M059J (cell line): ENCODE results near the gene FMNL2. TPM values are rescaled to one million over a fixed set of nuclear protein-coding genes. Genes with fewer than 3 reads are reported as not detected.
A peak's percentile ranks its signal among the peaks of the same experiment; 100 is the strongest.

Experiments
- DNase-seq: peaks from one replicate; pipeline ENCODE4 v3.0.0-alpha.2; 2012; ENCODE audit warnings: low read depth
- total RNA-seq: library from RNA; depleted of rRNA; stranded (reverse); fragments of >200 nt; shearing (Covaris generic); gene quantifications from 2 replicates; pipeline ENCODE4 v1.2.3, GENCODE V29; 2014

FMNL2 gene
- total RNA-seq, 1 experiment from 2014 or later, result 13.2 TPM

DNA sequence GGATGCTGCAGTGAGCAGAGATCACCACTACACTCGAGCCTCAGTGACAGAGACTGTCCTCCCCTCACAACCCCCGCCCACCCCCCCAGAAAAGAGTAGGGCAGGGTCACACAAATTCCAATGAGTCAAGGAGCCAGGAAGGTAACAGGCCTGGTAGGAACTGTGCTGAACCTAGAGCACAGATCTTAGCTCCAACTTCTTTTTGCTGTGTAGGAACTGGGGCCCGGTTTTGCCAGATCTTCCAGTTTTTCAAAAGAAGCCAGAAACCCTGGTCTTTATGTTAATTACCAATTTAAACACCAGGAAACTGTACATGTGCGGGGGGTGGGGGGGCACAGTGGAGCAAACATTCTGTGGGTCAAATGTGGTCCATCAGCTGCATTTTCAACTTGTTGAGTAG, 311.3 kb downstream of the FMNL2 start:
- no peak for DNase-seq

DNA sequence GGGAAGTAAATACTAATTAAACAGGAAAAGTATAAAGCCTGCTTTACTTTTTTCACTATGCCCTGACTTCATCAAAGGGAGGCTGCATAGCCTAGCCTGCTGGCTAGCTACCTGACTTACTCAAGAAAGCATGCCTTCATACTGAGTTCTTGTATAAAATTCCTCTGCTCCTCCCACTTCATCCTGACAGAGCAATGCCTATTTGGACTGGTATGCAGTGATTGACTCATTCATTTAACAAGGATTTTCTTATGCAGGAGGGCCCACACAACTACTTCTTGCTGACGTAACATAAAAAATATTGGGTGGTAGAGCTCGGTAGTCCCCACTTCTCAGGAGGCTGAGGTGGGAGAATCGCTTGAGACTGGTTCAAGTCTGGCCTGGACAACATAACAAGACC, 311.8 kb downstream of the FMNL2 start:
- peak; percentile 88 for DNase-seq

DNA sequence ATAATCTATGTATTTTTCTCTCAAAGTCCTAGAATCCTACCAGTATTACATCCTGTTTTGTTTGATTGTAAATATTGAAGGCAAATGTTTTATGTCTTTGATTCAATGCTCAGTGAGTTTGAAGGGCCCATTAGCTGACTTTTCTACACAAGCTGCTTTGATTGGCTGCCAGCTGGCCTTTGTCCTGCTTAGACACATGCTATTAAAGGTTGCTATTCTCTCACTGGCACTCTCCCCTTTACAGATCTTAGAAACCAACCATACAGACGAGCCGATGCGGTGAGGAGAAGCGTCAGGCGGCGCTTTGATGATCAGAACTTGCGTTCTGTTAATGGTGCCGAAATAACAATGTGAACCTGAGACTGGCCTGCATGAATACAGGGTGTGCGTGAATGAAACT, 312.6 kb downstream of the FMNL2 start:
- peak; percentile 29 for DNase-seq

DNA sequence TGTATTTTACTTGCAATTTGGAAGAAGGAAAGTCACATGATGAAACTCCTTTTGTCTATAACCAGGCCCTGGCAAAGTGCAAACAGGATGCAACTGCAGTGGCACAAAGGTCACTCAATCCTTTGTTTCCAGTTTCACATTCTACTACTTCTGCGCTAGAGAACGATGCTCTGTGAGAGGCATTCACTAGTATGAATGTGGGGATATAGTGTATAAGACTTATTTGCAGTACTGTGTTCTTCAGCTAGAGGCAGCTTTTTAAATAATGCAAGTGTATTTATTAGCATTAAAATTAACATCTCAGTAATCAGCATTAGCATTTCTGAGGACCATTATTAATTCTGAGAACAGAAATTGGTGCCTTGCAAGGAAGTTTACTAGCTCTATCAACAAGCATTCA, 313.4 kb downstream of the FMNL2 start:
- DNase-seq, result peak; percentile 12

DNA sequence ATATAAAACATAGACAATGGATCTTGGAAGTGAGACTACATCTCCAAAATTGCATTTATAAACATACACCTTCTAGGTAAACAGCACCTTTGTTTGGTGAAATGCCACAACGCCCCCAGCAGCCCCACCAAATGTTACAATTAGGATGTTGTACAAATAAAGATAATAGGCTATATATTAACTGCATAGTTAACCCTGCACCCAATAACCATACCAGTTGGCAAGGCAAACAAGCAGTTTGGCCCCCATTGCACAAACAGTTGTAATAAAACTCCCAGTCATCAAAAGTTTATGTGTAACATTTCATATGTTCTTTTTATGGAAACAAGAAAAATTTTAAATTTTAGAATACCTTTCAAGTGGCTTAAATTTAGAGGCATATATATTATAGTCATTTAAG, 315.0 kb downstream of the FMNL2 start:
- no peak for DNase-seq

DNA sequence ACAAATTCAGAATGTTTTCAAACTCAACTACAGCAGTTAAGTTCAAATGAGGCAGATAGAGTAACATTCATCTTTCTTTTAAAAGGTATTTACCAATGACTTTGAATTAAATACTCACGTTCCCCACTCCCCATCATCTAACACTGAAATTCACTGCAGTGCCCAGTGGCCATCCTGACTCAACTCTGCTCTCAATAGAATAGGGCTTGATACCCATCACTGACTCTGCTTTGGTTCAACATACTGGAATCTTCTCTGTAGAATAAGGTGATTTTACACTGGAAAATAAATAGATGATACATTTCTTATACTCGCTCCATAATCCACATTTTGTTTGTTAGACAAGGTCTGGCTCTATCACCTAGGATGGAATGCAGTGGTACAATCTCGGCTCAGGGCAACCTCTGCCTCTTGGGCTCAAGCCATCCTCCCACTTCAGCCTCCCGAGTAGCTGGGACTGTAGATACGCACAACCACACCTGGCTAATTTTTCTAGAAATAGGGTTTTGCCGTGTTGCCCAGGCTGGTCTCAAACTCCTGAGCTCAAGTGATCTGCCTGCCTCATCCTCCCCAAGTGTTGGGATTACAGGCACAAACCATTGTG, 315.9 kb downstream of the FMNL2 start:
- DNase-seq, result no peak

DNA sequence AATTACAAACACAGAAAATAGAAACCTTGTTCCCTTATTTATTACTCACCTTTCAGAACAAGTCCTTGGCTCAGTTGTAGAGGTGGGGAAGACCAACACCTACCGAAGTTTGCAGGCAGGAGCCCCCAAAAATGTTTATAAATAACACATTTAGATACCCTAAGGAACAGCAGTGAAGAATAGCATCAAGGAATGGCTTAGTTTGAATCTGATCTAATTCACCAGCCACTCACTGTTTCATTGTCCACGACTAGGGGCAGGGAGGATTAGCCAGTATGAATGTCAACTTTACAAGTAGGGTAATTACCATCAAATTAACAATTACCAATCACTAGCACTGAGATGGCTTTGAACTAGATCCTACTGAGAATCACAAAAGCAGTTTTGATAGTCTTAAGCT, 316.9 kb downstream of the FMNL2 start:
- DNase-seq, result no peak

DNA sequence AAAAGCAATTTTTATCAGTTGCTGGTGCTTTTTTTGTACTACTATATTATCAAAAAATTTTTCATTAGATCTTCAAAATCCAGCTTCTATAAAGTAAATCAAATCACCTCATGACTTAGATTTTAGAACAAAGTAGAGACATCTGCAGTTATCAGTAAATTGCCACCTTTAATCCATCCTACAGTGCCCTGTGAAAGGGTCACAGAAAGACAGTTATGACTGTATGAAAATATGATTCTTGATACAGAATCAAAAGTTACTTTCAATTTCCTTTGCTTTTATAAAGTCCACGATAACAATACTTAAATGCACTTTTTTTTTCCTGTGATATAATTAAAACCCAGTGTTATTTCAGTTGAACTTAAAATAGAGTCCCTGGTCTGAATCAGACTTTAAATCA, 320.9 kb downstream of the FMNL2 start:
- DNase-seq, result no peak

DNA sequence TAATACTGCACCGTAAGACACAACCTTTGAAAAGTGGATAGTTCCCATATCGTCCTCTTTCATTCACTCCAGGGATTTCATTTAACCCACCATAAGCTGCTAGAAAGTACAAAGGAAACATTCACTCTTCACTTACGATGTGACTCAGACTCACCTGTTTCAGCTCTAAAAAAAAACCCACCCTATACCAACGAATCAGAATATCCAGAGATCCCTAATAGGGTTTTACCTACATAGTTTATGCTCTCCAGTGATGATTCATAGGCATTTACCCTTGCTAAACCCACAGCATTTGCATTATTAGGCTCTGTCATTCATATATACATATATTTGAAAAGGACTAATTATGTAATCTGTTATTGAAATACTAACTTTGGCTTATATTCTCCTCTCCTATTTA, 322.1 kb downstream of the FMNL2 start:
- DNase-seq, result no peak

DNA sequence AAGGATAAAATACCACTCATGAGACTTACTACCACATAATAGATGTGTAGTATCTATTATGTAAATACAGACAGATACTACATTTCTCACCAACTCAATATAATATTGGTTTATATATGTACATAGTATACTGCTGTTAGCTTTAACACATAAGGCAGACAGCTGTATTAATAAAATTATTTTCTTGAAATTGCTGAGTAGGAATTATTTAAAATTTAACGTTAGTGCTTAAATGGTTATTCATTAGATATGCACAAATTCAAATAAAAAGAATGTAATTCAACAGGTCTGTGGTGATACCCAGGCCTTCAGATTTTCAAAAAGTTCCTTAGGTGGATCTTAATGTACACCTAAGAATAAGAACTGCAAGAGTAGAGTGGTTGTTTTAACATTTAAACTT, 323.2 kb downstream of the FMNL2 start:
- DNase-seq, result no peak

DNA sequence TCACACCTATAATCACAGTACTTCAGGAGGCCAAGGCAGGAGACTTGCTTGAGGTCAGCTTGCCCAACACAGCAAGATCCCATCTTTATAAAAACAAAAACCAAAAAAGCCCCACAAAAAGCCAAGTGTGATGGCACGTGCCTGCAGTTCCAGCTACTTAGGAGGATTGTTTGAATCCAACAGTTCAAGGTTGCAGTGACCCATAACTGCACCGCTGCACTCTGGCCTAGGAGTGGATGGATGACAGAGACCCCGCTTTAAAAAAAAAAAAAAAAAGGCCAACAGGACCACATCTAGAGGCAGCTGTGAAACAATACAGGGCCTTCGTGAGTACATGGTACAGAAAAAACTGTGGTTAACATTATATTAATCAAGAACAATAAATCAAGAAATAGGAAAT, 326.1 kb downstream of the FMNL2 start:
- no peak for DNase-seq

DNA sequence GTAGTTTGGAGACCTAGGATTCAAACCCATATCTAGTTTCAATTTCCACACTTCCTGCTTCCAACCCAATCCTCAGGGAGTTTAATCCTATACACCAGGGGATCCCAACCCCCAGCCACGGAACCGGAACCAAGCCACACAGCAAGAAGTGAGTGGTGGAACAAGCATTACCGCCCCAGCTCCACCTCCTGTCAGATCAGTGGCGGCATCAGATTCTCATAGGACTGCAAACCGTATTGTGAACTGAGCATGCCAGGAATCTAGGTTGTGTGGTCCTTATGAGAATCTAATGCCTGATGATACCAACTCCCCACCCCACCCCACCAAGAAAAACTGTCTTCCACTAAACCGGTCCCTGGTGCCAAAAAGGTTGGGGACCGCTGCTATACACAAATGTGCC, 329.8 kb downstream of the FMNL2 start:
- DNase-seq, result no peak

DNA sequence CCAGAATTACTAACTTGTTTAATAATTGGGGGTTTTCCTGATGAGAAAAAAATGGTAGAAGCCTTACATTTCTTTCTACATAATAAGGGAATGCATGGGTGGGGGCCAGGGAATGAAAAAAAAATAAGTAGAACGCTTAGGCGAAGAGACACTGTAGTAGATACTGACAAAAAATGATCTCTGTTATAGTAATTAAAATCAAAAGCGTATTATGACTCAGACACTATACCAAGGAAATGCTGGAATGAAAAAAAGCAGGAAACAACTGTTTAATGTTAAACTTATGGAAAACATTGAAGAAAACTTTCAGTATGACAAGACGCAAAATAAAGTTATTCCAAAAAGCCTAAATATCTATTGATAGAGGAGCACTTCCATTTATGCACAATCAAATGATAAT, 339.4 kb downstream of the FMNL2 start:
- no peak for DNase-seq

DNA sequence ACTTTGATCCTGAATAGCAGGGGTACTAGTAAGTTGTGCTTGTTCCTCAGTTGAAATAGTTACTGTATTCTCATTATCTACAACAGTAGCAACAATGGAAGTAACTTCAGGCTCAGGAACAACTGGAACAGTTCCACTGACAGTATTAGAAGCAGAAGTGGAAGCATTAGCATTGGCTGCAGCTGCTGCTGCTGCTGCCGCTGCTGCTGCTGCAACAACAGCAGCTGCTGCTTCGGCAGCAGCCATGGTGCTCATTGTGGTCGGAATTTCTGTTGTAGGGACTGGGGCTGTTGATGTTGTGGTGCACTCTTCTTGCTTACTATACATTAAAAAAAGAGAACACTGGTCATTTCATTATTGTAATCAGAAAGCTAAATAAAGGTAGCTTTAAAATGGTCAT, 341.5 kb downstream of the FMNL2 start:
- DNase-seq, result no peak

DNA sequence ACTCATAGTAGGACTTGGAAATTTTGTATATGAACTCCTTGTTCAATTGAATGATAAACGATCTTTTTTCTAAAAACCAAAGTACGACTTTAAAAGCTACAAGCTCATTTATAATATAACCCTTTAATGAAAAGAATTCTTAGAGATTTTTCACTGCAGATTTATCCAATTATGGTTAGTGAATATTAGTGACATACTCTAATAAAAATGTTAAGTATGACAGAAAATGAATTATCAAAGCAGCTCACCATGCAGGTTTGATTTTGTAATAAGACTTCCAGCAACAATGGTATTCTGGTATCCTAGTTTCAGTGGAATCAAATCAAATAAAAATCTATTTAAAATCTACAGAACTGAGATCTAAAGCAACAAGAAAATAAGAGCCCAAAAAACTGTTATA, 343.8 kb downstream of the FMNL2 start:
- no peak for DNase-seq

DNA sequence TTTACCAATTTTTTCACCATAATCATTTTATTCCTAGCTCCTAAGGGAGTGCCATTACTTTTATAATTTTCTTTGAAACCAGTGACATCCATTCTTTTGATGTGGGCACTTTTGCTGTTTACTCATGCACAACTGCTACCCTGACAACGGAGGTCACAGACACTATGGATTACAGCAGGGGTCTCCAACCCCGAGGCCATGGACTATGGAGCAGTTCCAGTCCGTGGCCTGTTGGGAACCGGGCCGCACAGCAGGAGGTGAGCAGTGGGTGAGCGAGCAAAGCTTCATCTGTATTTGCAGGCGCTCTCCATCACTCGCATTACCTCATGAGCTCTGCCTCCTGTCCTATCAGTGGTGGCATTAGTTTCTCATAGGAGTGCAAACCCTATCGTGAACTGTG, 347.7 kb downstream of the FMNL2 start:
- DNase-seq, result no peak

DNA sequence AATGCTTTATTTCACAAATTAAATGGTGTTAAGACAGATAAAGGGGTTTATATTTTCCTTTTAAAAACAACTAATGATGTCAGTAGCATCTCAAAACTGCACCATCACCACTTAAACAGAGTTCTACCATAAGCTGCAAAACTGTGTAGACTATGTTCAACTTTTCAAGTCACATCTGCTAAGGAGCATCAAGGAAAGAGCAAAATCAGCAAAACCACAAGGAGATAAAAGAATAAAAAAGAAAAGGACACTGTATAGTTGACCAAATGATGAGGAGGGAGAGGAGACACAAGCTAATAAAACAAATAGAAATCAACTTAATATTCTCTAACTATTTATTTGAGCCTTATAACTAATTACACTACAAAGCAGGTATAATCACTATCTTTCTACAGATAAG, 348.4 kb downstream of the FMNL2 start:
- no peak for DNase-seq

DNA sequence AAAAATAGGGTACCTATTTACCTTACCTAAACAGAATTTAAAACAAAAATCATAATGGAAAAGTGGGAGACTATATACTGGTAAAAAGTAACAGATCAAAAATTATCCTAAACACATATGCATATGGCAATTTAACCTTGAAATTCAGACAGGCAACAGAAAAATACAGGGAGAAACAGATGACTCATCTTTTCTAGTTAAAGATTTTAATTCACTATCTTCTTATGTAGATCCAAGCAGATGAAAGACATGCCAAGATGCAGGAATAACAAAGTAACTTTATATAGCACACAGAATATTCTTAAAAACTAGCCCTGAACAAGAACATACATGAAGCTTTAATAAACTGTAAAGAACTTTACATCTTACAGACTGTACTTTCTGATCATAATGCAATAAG, 351.3 kb downstream of the FMNL2 start:
- no peak for DNase-seq

DNA sequence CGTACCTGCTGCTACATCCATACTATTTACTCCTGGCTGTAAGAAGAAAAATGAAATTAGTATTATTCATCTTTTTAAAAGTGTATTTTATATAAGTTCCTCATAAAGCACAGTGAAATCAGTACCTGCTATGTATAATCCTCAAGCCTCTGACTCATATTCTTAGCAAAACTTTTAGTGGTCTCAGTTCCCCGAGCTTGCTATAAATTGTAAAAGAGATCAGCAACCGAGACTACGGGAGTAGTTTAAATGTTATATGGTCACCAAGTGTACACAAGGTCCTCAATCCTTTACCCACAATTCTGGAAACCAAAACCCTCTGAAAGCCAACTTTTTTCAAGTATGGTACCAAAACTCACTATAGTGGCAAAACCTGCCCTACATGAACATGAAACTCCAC, 358.1 kb downstream of the FMNL2 start:
- no peak for DNase-seq

DNA sequence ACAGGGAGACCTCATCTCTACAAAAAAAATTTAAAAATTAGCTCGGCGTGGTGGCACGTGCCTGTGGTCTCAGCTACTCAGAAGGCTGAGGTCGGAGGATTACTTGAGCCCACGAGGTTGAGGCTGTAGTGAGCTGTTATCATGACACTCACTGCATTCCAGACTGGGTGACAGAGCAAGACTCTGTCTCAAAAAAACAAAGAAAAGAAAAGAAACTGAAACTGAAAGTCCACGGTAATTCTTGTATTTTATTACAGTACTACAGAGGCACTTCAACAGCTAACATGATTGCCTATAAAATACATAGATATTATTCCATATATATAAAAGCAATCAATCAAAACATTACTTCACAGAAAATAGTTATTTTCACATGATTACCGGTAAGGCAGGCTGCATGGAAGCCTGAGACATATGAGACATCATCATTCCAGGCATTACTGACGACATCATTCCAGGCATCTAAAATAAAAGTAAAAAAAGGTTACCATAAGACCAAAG, 359.2 kb downstream of the FMNL2 start:
- DNase-seq, result peak; percentile 89

DNA sequence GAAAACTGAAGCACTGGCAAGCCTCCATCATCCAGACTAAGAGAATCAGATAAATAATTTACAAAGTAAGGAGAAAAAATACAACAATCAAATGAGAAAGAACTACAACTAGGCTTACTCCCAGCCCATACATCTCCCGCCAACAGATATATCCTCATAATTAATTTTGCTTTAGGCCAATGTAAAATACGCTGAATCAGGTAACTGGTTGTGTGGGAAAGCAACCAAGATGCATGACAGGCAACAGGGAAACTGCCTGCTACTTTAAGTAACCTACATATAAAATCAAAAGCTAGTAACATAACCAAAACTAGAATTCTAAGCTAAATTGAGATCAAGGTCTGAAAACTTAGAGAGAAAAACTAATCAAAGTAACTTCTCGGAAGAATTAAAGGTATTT, 360.8 kb downstream of the FMNL2 start:
- no peak for DNase-seq

DNA sequence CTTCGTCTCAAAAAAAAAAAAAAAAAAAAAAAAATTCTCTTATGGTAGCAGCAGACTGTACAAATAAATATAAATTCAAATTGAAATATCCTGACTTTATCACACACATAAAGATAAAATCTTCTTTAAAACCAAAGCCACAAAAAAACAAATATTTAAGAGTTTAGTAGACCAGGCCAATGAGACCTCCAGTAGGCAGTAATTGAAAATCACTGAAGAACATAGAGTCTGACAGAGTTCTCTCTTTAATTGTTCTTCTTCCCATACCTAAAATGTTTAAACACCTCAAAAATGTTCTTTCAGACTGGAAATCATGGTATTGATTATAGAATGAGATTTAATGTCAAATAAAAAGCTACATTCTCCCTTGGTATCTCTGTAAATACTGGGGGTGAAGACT, 361.5 kb downstream of the FMNL2 start:
- DNase-seq, result peak; percentile 25
